OCI-LY7 (cell line): ENCODE measurements around the gene FRG2C. TPM values are rescaled to one million over a fixed set of nuclear protein-coding genes. Genes with fewer than 3 reads are reported as not detected.
"Not testable (repeated sequence)": the region's sequence is repeated elsewhere in the genome, so short reads cannot be mapped to it uniquely, and the experiment has no call there.

Experiments used
- BruUV-seq: library from RNA; stranded (reverse); fragments of 400-500 nt; replicated peaks from 2 replicates; lab custom pipeline; 2021; lab: Mats Ljungman, UMichigan
- CTCF ChIA-PET: fragments of 300-600 bp; sonication (Branson Sonifier 250); formaldehyde crosslinking; loops from one replicate; lab custom pipeline; 2022; ENCODE audit warnings: antibody characterized with exemption; ENCODE audit not compliant: unreplicated experiment; lab: Charles Lee
- POLR2A ChIA-PET: fragments of 300-600 bp; sonication (Branson Sonifier 250); formaldehyde crosslinking; loops from one replicate; lab custom pipeline; 2022; ENCODE audit warnings: antibody characterized with exemption; lab: Charles Lee
- DNase-seq: peaks from one replicate; pipeline ENCODE4 v3.0.0-alpha.2; 2015; ENCODE audit warnings: low spot score
- H2AFZ ChIP-seq: fragments of 200-600 bp; sonication (generic), shearing (Covaris generic); 2 replicates; pipeline ENCODE4 v1.6.1; 2014; ENCODE audit warnings: mild to moderate bottlenecking, antibody characterized with exemption, low read length, moderate library complexity
- H3K27ac ChIP-seq: fragments of 200-600 bp; sonication (generic); 2 replicates; pipeline ENCODE4 v1.5.1; 2014; ENCODE audit warnings: mixed run types, low read depth, mild to moderate bottlenecking, moderate library complexity, low read length, inconsistent platforms; ENCODE audit not compliant: poor library complexity, severe bottlenecking
- H3K36me3 ChIP-seq: fragments of 200-600 bp; sonication (generic); 2 replicates; pipeline ENCODE4 v1.6.1; 2014; ENCODE audit warnings: mild to moderate bottlenecking, antibody characterized with exemption, low read length, moderate library complexity, mixed read lengths; ENCODE audit not compliant: insufficient read depth
- H3K4me1 ChIP-seq: fragments of 200-600 bp; sonication (generic); 2 replicates; pipeline ENCODE4 v1.5.1; 2014; ENCODE audit warnings: mild to moderate bottlenecking, low read length; ENCODE audit not compliant: insufficient read depth, poor library complexity, severe bottlenecking
- H3K4me2 ChIP-seq: fragments of 200-600 bp; sonication (generic); 2 replicates; pipeline ENCODE4 v1.6.1; 2014; ENCODE audit warnings: mild to moderate bottlenecking, low read length
- H3K4me3 ChIP-seq: fragments of 200-600 bp; sonication (generic); 2 replicates; pipeline ENCODE4 v1.5.1; 2014; ENCODE audit warnings: mild to moderate bottlenecking, low read depth, low read length; ENCODE audit not compliant: poor library complexity, severe bottlenecking
- H3K79me2 ChIP-seq: fragments of 200-600 bp; sonication (generic); 2 replicates; pipeline ENCODE4 v1.6.1; 2016; ENCODE audit warnings: low read depth, mild to moderate bottlenecking, low read length, moderate library complexity, mixed read lengths; ENCODE audit not compliant: insufficient read depth
- H3K9me2 ChIP-seq: fragments of 200-600 bp; sonication (generic); 2 replicates; pipeline ENCODE4 v1.6.1; 2016; ENCODE audit warnings: mild to moderate bottlenecking, low read length, mixed read lengths; ENCODE audit not compliant: insufficient read depth
- H3K9me3 ChIP-seq: fragments of 200-600 bp; sonication (generic); 2 replicates; pipeline ENCODE4 v1.6.1; 2014; ENCODE audit warnings: mild to moderate bottlenecking, mixed run types, low read length, mixed read lengths
- H4K20me1 ChIP-seq: fragments of 200-600 bp; sonication (generic); 2 replicates; pipeline ENCODE4 v1.6.1; 2014; ENCODE audit warnings: mild to moderate bottlenecking, antibody characterized with exemption, low read length, moderate library complexity, mixed read lengths; ENCODE audit not compliant: insufficient read depth
- intact Hi-C: fragments of 100-400 bp; cut with micrococcal nuclease; formaldehyde crosslinking; loops from one replicate; pipeline ENCODE4 v1.10.0; 2022; ENCODE audit not compliant: unreplicated experiment
- total RNA-seq, 2 experiments: library from RNA; depleted of rRNA in 1 of 2; stranded (reverse); fragments of >200 nt in 1 of 2; shearing (Covaris generic) in 1 of 2; gene quantifications; 2 replicates each; pipeline ENCODE4 v1.2.3, GENCODE V29; 2014 to 2022

Gene FRG2C
- total RNA-seq, 2 experiments from 2014 or later = not detected

DNA sequence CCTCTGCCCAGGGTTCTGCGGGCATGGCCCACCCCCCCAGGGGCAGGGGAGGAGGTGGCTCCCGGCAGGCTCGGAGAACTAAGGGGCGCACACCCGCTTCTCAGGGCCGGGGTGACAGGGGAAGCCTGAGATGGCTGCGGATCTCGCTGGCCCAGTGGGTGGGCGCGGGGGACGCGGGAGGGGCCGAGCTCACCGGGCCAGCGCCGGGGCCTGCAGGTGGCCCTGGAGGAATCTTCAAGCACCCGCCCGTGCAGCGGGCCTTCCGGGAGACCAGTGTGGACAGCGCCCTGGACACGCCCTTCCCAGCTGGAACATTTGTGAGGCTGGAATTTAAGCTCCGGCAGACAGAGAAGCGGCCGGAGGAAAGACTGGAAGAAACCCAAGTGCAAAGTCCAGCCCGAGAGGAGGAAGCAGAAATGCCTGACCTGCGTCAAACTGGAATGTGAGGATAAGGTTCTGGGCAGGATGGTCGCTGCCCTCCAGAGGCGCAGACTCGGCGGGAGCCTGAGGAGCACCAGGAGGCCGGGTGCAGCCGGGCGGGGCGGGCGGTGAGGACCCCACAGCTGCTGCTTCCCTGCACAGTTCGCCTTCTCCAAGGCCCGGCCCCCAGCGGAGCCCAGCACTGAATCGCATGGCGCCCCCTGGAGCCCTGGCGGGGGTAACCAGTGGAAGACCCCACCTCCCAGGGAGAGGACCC is 5.6 kb upstream of the FRG2C start:
- H2AFZ ChIP-seq, H3K36me3 ChIP-seq, H3K27ac ChIP-seq, CTCF ChIA-PET, H3K9me3 ChIP-seq, BruUV-seq, H3K4me3 ChIP-seq, H3K9me2 ChIP-seq, H4K20me1 ChIP-seq, H3K4me1 ChIP-seq, POLR2A ChIA-PET, intact Hi-C loops, H3K4me2 ChIP-seq, DNase-seq, H3K79me2 ChIP-seq: not testable (repeated sequence)

GRCh38 chr3:75659108-75659433 is 5.1 kb upstream of the FRG2C start:
- intact Hi-C loops, H2AFZ ChIP-seq: not testable (repeated sequence)

GRCh38 chr3:75665626-75666025 is 1.5 kb downstream of the FRG2C start:
- CTCF ChIA-PET, H2AFZ ChIP-seq, H3K4me2 ChIP-seq, DNase-seq, BruUV-seq, H3K4me3 ChIP-seq, H4K20me1 ChIP-seq, H3K36me3 ChIP-seq, POLR2A ChIA-PET, H3K9me3 ChIP-seq, intact Hi-C loops, H3K79me2 ChIP-seq, H3K4me1 ChIP-seq, H3K9me2 ChIP-seq, H3K27ac ChIP-seq: not testable (repeated sequence)

More at GRCh38 chr3:75659108-75659433, 5.1 kb upstream of the FRG2C start:
- H3K79me2 ChIP-seq, H3K9me2 ChIP-seq, H3K27ac ChIP-seq, CTCF ChIA-PET, DNase-seq, H3K36me3 ChIP-seq, H3K4me3 ChIP-seq, POLR2A ChIA-PET, H3K9me3 ChIP-seq, H3K4me1 ChIP-seq, BruUV-seq, H3K4me2 ChIP-seq, H4K20me1 ChIP-seq: not testable (repeated sequence)

DNA sequence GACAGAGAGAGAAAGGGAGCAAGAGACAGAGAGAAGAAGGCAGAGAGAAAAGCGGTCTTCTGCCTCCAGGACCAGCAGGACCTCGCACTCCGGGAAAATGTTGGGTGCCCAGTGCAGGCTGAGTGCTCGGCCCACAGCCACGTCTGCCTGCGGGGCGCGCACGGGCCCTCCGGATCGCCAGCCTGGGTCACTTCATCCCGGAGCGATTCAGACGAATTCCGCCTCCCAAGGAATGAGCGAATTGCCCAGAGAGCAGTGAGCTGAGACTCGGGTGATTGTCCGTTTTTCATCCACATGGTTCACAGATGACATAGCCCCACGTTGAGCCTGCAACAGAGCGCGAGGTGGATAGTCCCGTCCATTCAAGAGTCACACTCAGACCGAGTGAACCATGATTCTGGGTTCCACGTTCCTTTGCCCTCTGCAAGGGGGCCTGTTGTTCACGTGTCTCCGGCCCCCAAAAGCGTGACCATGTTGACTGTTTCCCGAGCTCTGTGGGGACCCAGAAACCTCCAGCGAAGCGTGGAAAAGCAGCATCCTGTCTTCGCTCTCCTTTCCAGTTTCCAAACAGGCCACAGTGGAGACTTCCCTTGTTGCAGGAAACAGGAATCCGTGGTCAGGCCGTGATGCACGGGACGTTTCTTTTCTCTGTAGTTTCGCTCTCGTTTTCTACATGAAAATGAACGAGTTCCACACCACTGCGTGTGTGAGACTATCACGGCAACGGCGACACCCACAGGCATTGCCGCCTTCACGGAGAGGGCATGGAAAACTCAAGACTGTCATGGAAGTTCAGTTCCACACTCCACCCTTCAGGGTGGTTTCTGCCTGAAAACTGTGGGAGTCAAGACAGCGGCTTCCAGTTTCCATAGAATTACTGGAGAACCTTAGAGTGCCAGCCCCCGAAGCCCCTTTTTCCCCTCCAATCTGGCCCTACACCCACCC is 3.9 kb downstream of the FRG2C start:
- intact Hi-C loops, H3K27ac ChIP-seq, H3K4me2 ChIP-seq, CTCF ChIA-PET, POLR2A ChIA-PET, BruUV-seq, DNase-seq, H3K9me2 ChIP-seq, H4K20me1 ChIP-seq, H3K4me1 ChIP-seq, H3K79me2 ChIP-seq, H3K9me3 ChIP-seq, H3K36me3 ChIP-seq, H2AFZ ChIP-seq, H3K4me3 ChIP-seq: not testable (repeated sequence)

- DNase-seq, H3K36me3 ChIP-seq, H3K27ac ChIP-seq, H2AFZ ChIP-seq, H3K79me2 ChIP-seq, H3K9me3 ChIP-seq, intact Hi-C loops, H3K4me2 ChIP-seq, CTCF ChIA-PET, H3K4me1 ChIP-seq, POLR2A ChIA-PET, H4K20me1 ChIP-seq, H3K9me2 ChIP-seq, BruUV-seq, H3K4me3 ChIP-seq: not testable (repeated sequence)
Observed at GRCh38 chr3:75668759-75669347, 4.7 kb downstream of the FRG2C start.
